Measurements from ENCODE around the gene PPAT. TPM values are rescaled to one million over a fixed set of nuclear protein-coding genes. Genes with fewer than 3 reads are reported as not detected.
A peak's percentile ranks its signal among the peaks of the same experiment; 100 is the strongest.

PPAT gene
- total and polyA plus RNA-seq, 8 donors: 1.3 to 13.6 (median 3.2) TPM; not detected in 1

DNA sequence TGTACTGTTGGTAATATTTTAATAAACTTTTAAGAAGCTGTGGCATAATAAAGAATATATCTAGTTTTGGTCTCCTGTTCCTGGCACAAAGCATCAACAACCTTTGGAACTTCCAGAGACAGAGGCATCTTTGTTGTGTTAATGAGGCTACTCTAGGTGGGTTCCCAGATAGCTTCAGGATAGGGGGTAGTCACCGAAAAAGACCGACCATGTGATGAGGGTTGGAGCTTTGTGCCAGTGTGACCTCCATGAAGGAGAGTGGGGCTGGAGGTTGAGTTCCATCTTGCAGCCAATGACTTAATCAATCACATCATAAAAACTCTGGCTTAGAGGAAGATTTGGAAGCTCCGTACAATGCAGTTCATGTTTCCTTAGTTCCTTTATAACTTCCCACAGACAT lies 9.9 kb downstream of the PPAT start:
- H3K27ac ChIP-seq: no peak overlapping the region
- TF ChIP-seq, protein P1, sequence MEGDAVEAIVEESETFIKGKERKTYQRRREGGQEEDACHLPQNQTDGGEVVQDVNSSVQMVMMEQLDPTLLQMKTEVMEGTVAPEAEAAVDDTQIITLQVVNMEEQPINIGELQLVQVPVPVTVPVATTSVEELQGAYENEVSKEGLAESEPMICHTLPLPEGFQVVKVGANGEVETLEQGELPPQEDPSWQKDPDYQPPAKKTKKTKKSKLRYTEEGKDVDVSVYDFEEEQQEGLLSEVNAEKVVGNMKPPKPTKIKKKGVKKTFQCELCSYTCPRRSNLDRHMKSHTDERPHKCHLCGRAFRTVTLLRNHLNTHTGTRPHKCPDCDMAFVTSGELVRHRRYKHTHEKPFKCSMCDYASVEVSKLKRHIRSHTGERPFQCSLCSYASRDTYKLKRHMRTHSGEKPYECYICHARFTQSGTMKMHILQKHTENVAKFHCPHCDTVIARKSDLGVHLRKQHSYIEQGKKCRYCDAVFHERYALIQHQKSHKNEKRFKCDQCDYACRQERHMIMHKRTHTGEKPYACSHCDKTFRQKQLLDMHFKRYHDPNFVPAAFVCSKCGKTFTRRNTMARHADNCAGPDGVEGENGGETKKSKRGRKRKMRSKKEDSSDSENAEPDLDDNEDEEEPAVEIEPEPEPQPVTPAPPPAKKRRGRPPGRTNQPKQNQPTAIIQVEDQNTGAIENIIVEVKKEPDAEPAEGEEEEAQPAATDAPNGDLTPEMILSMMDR (IDR thresholded peaks at IDR 0.05): no peak
- no peak for TF ChIP-seq EP300 (IDR thresholded peaks at IDR 0.05)
- no peak for TF ChIP-seq POLR2AphosphoS5 (IDR thresholded peaks at IDR 0.05)
- no peak for TF ChIP-seq POLR2A (IDR thresholded peaks at IDR 0.05)
- peaks cover 0 to 8% (median 4%) of the 10 kb centered on the region in 4 donors for H3K4me1 ChIP-seq
- no peaks in the 10 kb centered on the region for H3K9me3 ChIP-seq
- no peak for DNase-seq
- intact Hi-C loops (cut with DNase I; ENCODE audit: low total_unique reads): no loop called here
- H3K4me3 ChIP-seq: no peak overlapping the region
- 81 to 91% (median 87%) methylated on average over 3 of the region's 3 CpGs for WGBS, 5 donors
- no peaks in the 10 kb centered on the region for H3K27me3 ChIP-seq
- no peaks in the 10 kb centered on the region for H3K36me3 ChIP-seq

DNA sequence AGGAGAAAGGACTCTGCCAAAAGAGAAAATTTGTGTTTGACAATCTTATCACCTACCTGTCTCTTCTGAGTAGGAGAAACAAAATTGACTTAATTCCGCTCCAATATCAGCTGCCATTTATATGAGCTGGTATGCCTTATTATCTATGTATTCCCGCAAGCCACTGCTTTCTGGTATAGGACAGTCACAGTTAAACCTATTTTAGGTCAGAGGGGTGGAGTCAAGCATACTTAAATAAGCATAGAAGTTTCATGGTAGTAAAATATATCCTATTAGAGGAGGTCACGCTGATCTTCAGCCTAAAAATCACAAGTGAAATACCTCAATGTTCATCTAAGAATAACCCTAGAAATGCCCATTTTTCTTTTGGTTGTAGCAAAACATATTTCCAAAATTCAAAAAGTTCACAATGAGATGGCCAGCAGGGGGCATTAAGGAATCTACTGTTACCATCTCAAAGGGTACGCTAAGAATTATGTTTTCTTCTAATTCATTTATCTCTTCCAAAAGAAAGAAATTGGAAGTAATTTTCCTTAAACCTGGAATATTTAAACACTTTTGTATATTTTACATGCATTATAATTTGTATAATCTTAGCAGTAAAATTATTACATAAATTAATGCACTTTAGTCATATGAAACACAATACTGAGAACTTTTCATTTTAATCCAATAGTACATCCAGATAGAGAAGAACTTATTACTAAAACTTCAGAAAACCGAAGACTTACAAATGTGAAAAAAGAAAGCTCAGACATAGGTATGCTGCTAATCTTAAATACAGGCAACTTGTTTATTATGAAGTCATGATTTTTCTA lies 10.5 kb downstream of the PPAT start:
- H3K4me1 ChIP-seq: peaks cover 0 to 8% (median 4%) of the 10 kb centered on the region in 4 donors
- no peaks in the 10 kb centered on the region for H3K36me3 ChIP-seq
- 46 to 61% (median 50%) methylated on average over 5 of the region's 5 CpGs for WGBS, 5 donors
- H3K9me3 ChIP-seq: no peaks in the 10 kb centered on the region
- no peak overlapping the region for H3K4me3 ChIP-seq
- H3K27me3 ChIP-seq: no peaks in the 10 kb centered on the region
- TF ChIP-seq, protein P1 (IDR thresholded peaks at IDR 0.05): peak in 5 of 7 experiments; percentile 37 to 68 (median 58)
- no peak for TF ChIP-seq EP300 (IDR thresholded peaks at IDR 0.05)
- no peak for TF ChIP-seq POLR2A (IDR thresholded peaks at IDR 0.05)
- intact Hi-C loops (cut with DNase I; ENCODE audit: low total_unique reads): no loop called here
- DNase-seq: peak; percentile 32 to 64
- no peak overlapping the region for H3K27ac ChIP-seq

DNA sequence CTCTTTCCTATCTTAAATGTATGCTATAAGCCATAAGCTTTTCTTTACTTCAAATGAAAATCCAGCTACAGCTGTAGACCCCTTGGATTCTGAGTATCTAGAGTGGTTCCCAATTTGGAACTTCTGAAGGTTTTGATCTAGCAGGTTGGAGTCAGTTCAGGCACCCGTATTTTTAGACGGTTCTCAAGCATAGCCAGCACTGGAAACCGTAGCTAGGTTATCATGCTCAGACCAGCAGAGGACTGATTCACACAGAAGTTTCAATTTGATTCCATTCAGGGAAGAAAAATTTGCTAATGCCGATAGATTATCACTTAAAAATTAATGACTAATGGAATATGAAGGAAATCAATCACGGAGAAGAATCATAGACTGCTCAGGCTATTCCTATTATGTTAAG lies 11.2 kb downstream of the PPAT start:
- H3K36me3 ChIP-seq: no peaks in the 10 kb centered on the region
- 84 to 92% (median 89%) methylated on average over 5 of the region's 5 CpGs for WGBS, 5 donors
- intact Hi-C loops (cut with DNase I; ENCODE audit: low total_unique reads): no loop called here
- no peaks in the 10 kb centered on the region for H3K27me3 ChIP-seq
- DNase-seq: no peak
- TF ChIP-seq POLR2AphosphoS5 (IDR thresholded peaks at IDR 0.05): no peak
- TF ChIP-seq, protein P1 (IDR thresholded peaks at IDR 0.05): no peak
- no peak for TF ChIP-seq POLR2A (IDR thresholded peaks at IDR 0.05)
- TF ChIP-seq EP300 (IDR thresholded peaks at IDR 0.05): no peak
- no peaks in the 10 kb centered on the region for H3K9me3 ChIP-seq
- peaks cover 0 to 8% (median 4%) of the 10 kb centered on the region in 4 donors for H3K4me1 ChIP-seq
- H3K27ac ChIP-seq: no peak overlapping the region
- H3K4me3 ChIP-seq: no peak overlapping the region

DNA sequence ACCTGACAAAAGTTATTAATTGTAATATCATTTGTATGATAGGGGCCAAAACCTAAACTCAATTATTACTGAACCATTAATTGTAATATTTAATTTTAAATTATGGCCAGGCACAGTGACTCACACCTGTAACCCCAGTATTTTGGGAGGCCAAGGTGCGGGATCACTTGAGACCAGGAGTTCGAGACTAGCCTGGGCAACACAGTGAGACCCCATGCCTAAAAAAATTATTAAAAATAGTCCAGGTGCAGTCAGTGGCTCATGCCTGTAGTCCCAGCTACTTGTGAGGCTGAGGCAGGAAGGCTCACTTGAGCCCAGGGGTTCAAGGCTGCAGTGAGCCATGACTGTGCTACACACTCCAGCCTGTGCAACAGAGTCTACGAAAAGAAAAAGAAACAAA lies 18.0 kb downstream of the PPAT start:
- intact Hi-C loops (cut with DNase I; ENCODE audit: low total_unique reads): no loop called here
- WGBS, 5 donors: 92 to 98% (median 95%) methylated on average over 3 of the region's 3 CpGs
- no peak overlapping the region for H3K4me3 ChIP-seq
- no peaks in the 10 kb centered on the region for H3K4me1 ChIP-seq
- no peak for TF ChIP-seq EP300 (IDR thresholded peaks at IDR 0.05)
- H3K9me3 ChIP-seq: no peaks in the 10 kb centered on the region
- no peak for DNase-seq
- H3K27me3 ChIP-seq: no peaks in the 10 kb centered on the region
- no peaks in the 10 kb centered on the region for H3K36me3 ChIP-seq
- no peak overlapping the region for H3K27ac ChIP-seq

DNA sequence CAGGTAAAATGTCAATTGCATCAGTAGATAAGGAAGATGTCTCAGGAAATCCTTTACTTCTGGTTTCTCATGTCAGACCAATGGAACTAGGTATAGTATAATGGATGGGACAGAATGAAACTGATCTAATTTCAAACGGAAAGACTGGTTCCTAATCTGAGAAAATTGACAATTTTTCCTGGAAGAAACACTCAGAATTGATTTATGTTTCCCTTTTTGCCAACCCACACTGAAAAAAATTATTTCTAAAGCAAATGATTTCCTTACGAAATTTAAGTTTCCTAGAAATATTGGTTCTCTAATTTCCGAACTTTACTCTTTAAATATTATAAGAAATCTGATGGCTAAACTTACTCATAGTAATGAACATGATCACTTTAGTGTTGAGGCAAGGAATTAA lies 19.1 kb downstream of the PPAT start:
- Histone ChIP-seq H3K9me3 (no peaks in the 10 kb centered on the region), H3K4me3 (no peak overlapping the region), H3K27me3 (no peaks in the 10 kb centered on the region), H3K27ac (no peak overlapping the region), H3K36me3 (no peaks in the 10 kb centered on the region), H3K4me1 (peaks cover 0 to 2% (median 0%) of the 10 kb centered on the region in 4 donors)
- intact Hi-C loops (cut with DNase I; ENCODE audit: low total_unique reads): no loop called here
- WGBS, 5 donors: 71 to 77% (median 71%) methylated on average over 3 of the region's 3 CpGs
- no peak for DNase-seq
- no peak for TF ChIP-seq POLR2A (IDR thresholded peaks at IDR 0.05)
- no peak for TF ChIP-seq POLR2AphosphoS5 (IDR thresholded peaks at IDR 0.05)
- TF ChIP-seq, protein P1 (IDR thresholded peaks at IDR 0.05): no peak
- no peak for TF ChIP-seq EP300 (IDR thresholded peaks at IDR 0.05)
